B cell (primary cell): Measurements from ENCODE around the gene HES2. TPM values are rescaled to one million over a fixed set of nuclear protein-coding genes. Genes with fewer than 3 reads are reported as not detected.
A peak's percentile ranks its signal among the peaks of the same experiment; 100 is the strongest.

Experiments
- ATAC-seq: fragments of 200-7000 bp; cut with Tn5 transposase; one replicate; pipeline ENCODE4 v1.10.0; 2021; ENCODE audit warnings: low read depth, mild to moderate bottlenecking, moderate number of reproducible peaks, moderate library complexity
- CTCF ChIA-PET: fragments of 350-600 bp; sonication (Branson Sonifier 250); formaldehyde crosslinking; loops from one replicate; lab custom pipeline; 2021; ENCODE audit warnings: antibody characterized with exemption, inconsistent platforms; lab: Charles Lee
- POLR2A ChIA-PET: fragments of 350-600 bp; sonication (Branson Sonifier 250); formaldehyde crosslinking; loops from one replicate; lab custom pipeline; 2021; ENCODE audit warnings: antibody characterized with exemption; lab: Charles Lee
- DNase-seq: peaks from one replicate; pipeline ENCODE4 v3.0.0; 2013
- H2AFZ ChIP-seq: 2 replicates; pipeline ENCODE4 v1.6.1; 2012; ENCODE audit warnings: mild to moderate bottlenecking, low read depth, low read length; ENCODE audit not compliant: insufficient read depth, poor library complexity, severe bottlenecking
- H3K27ac ChIP-seq, 2 donors: 1 replicate in 1 of 2; 2 replicates in 1 of 2; pipeline ENCODE4 v1.5.1; 2012 to 2013; ENCODE audit warnings: low read length in 2 of 2, mild to moderate bottlenecking in 2 of 2, moderate library complexity in 1 of 2
- H3K27me3 ChIP-seq, 4 experiments: fragments of 200-600 bp in 1 of 4; sonication (generic) in 1 of 4; replicated peaks in 1 of 4; 1 replicate in 2 of 4; 2 replicates in 2 of 4; pipeline versions ENCODE4 v1.6.1 to v1.7.0; 2013 to 2016; ENCODE audit warnings: low read length in 3 of 4, mild to moderate bottlenecking in 2 of 4, mixed read lengths in 1 of 4, moderate library complexity in 1 of 4; ENCODE audit not compliant: insufficient read depth in 4 of 4, control insufficient read depth in 3 of 4; ENCODE audit errors: control extremely low read depth in 1 of 4
- H3K36me3 ChIP-seq, 2 experiments: replicated peaks in 1 of 2; 1 replicate in 1 of 2; 2 replicates in 1 of 2; pipeline versions ENCODE4 v1.6.1 to v1.7.1; 2013; ENCODE audit warnings: low read length in 1 of 2; ENCODE audit not compliant: insufficient read depth in 2 of 2, control insufficient read depth in 1 of 2; ENCODE audit errors: control extremely low read depth in 1 of 2, extremely low read depth in 1 of 2
- H3K4me1 ChIP-seq, 2 donors: fragments of 200-600 bp in 1 of 2; sonication (generic) in 1 of 2; 1 replicate in 1 of 2; 2 replicates in 1 of 2; pipeline versions ENCODE4 v1.5.1 to v1.6.1; 2013 to 2017; ENCODE audit warnings: low read length in 2 of 2; ENCODE audit not compliant: control insufficient read depth in 2 of 2, insufficient read depth in 2 of 2
- H3K4me2 ChIP-seq: replicated peaks from 2 replicates; pipeline ENCODE3; 2012; ENCODE audit warnings: mild to moderate bottlenecking, low read depth, low read length; ENCODE audit not compliant: poor library complexity, severe bottlenecking
- H3K4me3 ChIP-seq, 5 experiments: fragments of 200-600 bp in 1 of 5; sonication (generic) in 1 of 5; 1 replicate in 3 of 5; 2 replicates in 2 of 5; pipeline versions ENCODE4 v1.5.1 to v1.7.0; 2011 to 2016; ENCODE audit warnings: low read length in 4 of 5, mild to moderate bottlenecking in 4 of 5, low read depth in 2 of 5, control low read depth in 1 of 5, moderate library complexity in 1 of 5; ENCODE audit not compliant: insufficient read depth in 1 of 5; ENCODE audit errors: control extremely low read depth in 1 of 5, extremely low read depth in 1 of 5
- H3K79me2 ChIP-seq: fragments of 200-600 bp; sonication (generic); one replicate; pipeline ENCODE4 v1.6.0; 2016; ENCODE audit warnings: low read length; ENCODE audit not compliant: control insufficient read depth, insufficient read depth
- H3K9ac ChIP-seq: fragments of 200-600 bp; sonication (generic); 2 replicates; pipeline ENCODE4 v1.6.1; 2017; ENCODE audit warnings: mild to moderate bottlenecking, low read length, moderate library complexity
- H3K9me3 ChIP-seq, 3 donors: one replicate each; pipeline versions ENCODE4 v1.6.1 to v1.7.1; 2013; ENCODE audit warnings: low read length in 2 of 3; ENCODE audit not compliant: control insufficient read depth in 2 of 3, insufficient read depth in 1 of 3; ENCODE audit errors: control extremely low read depth in 1 of 3
- H4K20me1 ChIP-seq: 2 replicates; pipeline ENCODE4 v1.6.0; 2012; ENCODE audit warnings: mild to moderate bottlenecking, low read length; ENCODE audit not compliant: insufficient read depth, control insufficient read depth, poor library complexity, severe bottlenecking
- H3K27ac Mint-ChIP-seq: one replicate; pipeline ENCODE4 v1.8.0; 2021; ENCODE audit warnings: mixed read lengths
- H3K27me3 Mint-ChIP-seq: one replicate; pipeline ENCODE4 v1.8.0; 2021; ENCODE audit warnings: mixed read lengths
- H3K4me1 Mint-ChIP-seq: one replicate; pipeline ENCODE4 v1.8.0; 2021; ENCODE audit warnings: mixed read lengths
- H3K4me3 Mint-ChIP-seq: one replicate; pipeline ENCODE4 v1.8.0; 2021; ENCODE audit warnings: mixed read lengths
- H3K9me3 Mint-ChIP-seq: one replicate; pipeline ENCODE4 v1.8.0; 2022; ENCODE audit warnings: mixed read lengths; ENCODE audit not compliant: insufficient read depth
- EZH2 ChIP-seq: IDR thresholded peaks from 2 replicates; pipeline ENCODE4 v1.6.1; 2012; ENCODE audit warnings: borderline replicate concordance, low read depth, mild to moderate bottlenecking, moderate library complexity, low read length; ENCODE audit not compliant: insufficient read depth, poor library complexity, severe bottlenecking
- WGBS: methylation state at CpG from one replicate; pipeline ENCODE4 v1.1.5; 2013; ENCODE audit warnings: missing lambda C conversion rate; ENCODE audit not compliant: insufficient coverage; 5-methylcytosine and 5-hydroxymethylcytosine counted together
- intact Hi-C: fragments of 100-400 bp; cut with micrococcal nuclease; formaldehyde crosslinking; loops from one replicate; pipeline ENCODE4 v1.10.0; 2022
- polyA plus RNA-seq: library from polyadenylated mRNA; depleted of rRNA; stranded (reverse); fragments of >200 nt; gene quantifications from 2 replicates; pipeline ENCODE4 v1.2.3, GENCODE V29; 2012
- total RNA-seq, 2 donors: library from RNA; stranded (reverse); fragments of 120-200 nt in 1 of 2; gene quantifications; 1 replicate in 1 of 2; 2 replicates in 1 of 2; pipeline versions ENCODE4 v1.2.3 to v1.2.4, GENCODE V29; 2013 to 2022
- TF ChIP-seq, protein P1 (sequence below): fragments of 200-600 bp; IDR thresholded peaks from one replicate; pipeline ENCODE4 v1.8.0; 2022; ENCODE audit warnings: antibody characterized with exemption, mild to moderate bottlenecking

Gene HES2
- total and polyA plus RNA-seq, 2 donors (not counting 1 experiment from before 2014, with no cell fraction given): not detected

DNA sequence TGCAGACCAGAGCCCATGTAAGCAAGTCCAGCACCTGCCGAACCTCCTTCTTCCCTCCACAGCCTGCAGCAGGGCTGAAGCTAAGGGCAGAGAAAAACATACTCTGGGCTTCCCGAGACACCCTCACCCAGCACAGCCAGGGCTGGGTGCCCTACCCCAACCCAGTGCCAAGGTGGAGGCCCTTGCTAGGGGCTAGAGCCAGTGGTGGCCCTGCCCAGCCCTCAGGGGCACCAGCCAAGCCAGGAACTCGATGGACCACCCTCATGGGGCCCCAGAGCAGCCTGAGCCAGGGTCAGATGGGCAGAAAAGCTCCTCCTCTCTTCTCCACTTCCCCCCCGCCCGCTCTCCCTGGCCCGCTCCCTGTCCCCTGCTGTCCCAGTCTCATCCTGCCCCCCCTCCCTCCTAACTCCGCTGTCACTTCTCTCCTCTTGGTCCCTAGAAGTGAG lies 30.3 kb upstream of the HES2 start:
- no peak for DNase-seq

More for the DNA sequence above, 30.3 kb upstream of the HES2 start:
- Histone ChIP-seq H3K4me2 (no peak overlapping the region), H3K27ac (no peak overlapping the region), H3K79me2 (no peaks in the 10 kb centered on the region), H3K9ac (no peak overlapping the region), H3K27me3 (peaks cover 0 to 45% (median 14%) of the 10 kb centered on the region in 4 experiments), H3K36me3 (no peaks in the 10 kb centered on the region), H4K20me1 (no peaks in the 10 kb centered on the region), H2AFZ (no peak overlapping the region), H3K4me1 (peaks cover 15 to 21% of the 10 kb centered on the region in 2 donors), H3K9me3 (peaks cover 0 to 7% (median 0%) of the 10 kb centered on the region in 3 donors), H3K4me3 (no peak overlapping the region)
- CTCF ChIA-PET: interaction anchor here (0.6 kb wide), 1 partner anchor 119 kb away, joined by 4 read pairs; no protein-coding TSS in a partner anchor
- POLR2A ChIA-PET: no interaction called here
- Mint-ChIP-seq H3K27me3 (peaks cover 39% of the 10 kb centered on the region), H3K9me3 (no peaks in the 10 kb centered on the region), H3K4me1 (peaks cover 16% of the 10 kb centered on the region), H3K27ac (no peak overlapping the region), H3K4me3 (peak overlapping the region; percentile 55)
- intact Hi-C loops: no loop called here
- WGBS: 21% methylated on average over 2 of the region's 7 CpGs
- ATAC-seq: no peak
- TF ChIP-seq, protein P1, sequence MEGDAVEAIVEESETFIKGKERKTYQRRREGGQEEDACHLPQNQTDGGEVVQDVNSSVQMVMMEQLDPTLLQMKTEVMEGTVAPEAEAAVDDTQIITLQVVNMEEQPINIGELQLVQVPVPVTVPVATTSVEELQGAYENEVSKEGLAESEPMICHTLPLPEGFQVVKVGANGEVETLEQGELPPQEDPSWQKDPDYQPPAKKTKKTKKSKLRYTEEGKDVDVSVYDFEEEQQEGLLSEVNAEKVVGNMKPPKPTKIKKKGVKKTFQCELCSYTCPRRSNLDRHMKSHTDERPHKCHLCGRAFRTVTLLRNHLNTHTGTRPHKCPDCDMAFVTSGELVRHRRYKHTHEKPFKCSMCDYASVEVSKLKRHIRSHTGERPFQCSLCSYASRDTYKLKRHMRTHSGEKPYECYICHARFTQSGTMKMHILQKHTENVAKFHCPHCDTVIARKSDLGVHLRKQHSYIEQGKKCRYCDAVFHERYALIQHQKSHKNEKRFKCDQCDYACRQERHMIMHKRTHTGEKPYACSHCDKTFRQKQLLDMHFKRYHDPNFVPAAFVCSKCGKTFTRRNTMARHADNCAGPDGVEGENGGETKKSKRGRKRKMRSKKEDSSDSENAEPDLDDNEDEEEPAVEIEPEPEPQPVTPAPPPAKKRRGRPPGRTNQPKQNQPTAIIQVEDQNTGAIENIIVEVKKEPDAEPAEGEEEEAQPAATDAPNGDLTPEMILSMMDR: no peak
- TF ChIP-seq EZH2: no peak
